GM21360 (cell line): ENCODE measurements around the gene RASSF7.

Experiments used
- ATAC-seq: cut with Tn5 transposase; IDR thresholded peaks from one replicate; pipeline ENCODE4 v1.9.1; 2021; ENCODE audit warnings: mild to moderate bottlenecking, moderate library complexity; ENCODE audit not compliant: unreplicated experiment

The RASSF7 gene

GRCh38 chr11:607020-607780, 46.4 kb downstream of the RASSF7 start:
- ATAC-seq, result no peak

GRCh38 chr11:607971-608659, 47.3 kb downstream of the RASSF7 start:
- no peak for ATAC-seq

GRCh38 chr11:608791-609251, 48.1 kb downstream of the RASSF7 start:
- ATAC-seq, result no peak

- no peak for ATAC-seq
Observed at GRCh38 chr11:609341-609811, 48.6 kb downstream of the RASSF7 start.

- no peak for ATAC-seq
Observed at GRCh38 chr11:610146-610801, 49.5 kb downstream of the RASSF7 start.

GRCh38 chr11:611001-611996, 50.5 kb downstream of the RASSF7 start:
- no peak for ATAC-seq

- ATAC-seq, result no peak
Observed at GRCh38 chr11:612201-612960, 51.6 kb downstream of the RASSF7 start.

GRCh38 chr11:612961-613300, 52.2 kb downstream of the RASSF7 start:
- ATAC-seq, result no peak

- ATAC-seq, result no peak
Observed at GRCh38 chr11:613369-613968, 52.7 kb downstream of the RASSF7 start.
